HepG2 (cell line): Measurements from ENCODE around the gene NCS1. TPM values are rescaled to one million over a fixed set of nuclear protein-coding genes. Genes with fewer than 3 reads are reported as not detected.

ENCODE experiments used
- ATAC-seq: fragments of 200-7000 bp; cut with Tn5 transposase; 3 replicates; pipeline ENCODE4 v1.9.1; 2020; ENCODE audit warnings: mild to moderate bottlenecking, moderate library complexity
- BruUV-seq: library from RNA; stranded (reverse); fragments of 400-500 nt; replicated peaks from 2 replicates; lab custom pipeline; 2021; lab: Mats Ljungman, UMichigan
- CTCF ChIA-PET: fragments of 300-600 bp; formaldehyde crosslinking; extraction: SDS; loops from one replicate; lab custom pipeline; 2021; ENCODE audit warnings: low total read pairs, inconsistent platforms, low intra/inter-chr PET ratio; lab: Yijun Ruan, JAX
- POLR2A ChIA-PET: fragments of 350-600 bp; sonication (Branson Sonifier 250); formaldehyde crosslinking; loops from one replicate; lab custom pipeline; 2020; ENCODE audit warnings: antibody characterized with exemption, inconsistent platforms; lab: Yijun Ruan, JAX
- DNase-seq: peaks from one replicate; pipeline ENCODE4 v3.0.0-alpha.2; 2015; ENCODE audit warnings: low spot score
- FAIRE-seq: peaks from 3 replicates; lab custom pipeline; 2011; peaks lifted over from hg19 to GRCh38; lab: Jason Lieb, UNC
- H2AFZ ChIP-seq: one replicate; pipeline ENCODE4 v1.6.1; 2011; ENCODE audit warnings: low read length, inconsistent platforms
- H3K27ac ChIP-seq: fragments of 300-600 bp; 3 replicates; pipeline ENCODE4 v1.8.0; 2011; ENCODE audit warnings: mixed run types, mild to moderate bottlenecking, mixed read lengths, low read length, inconsistent platforms; ENCODE audit not compliant: insufficient read depth; ENCODE audit errors: extremely low read length
- H3K27me3 ChIP-seq, 2 experiments: fragments of 200-600 bp in 1 of 2; 2 replicates in 1 of 2; 3 replicates in 1 of 2; pipeline versions ENCODE4 v1.6.0 to v1.8.0; 2011; ENCODE audit warnings: low read length in 2 of 2, mild to moderate bottlenecking in 2 of 2, moderate library complexity in 2 of 2, inconsistent platforms in 1 of 2; ENCODE audit not compliant: insufficient read depth in 2 of 2, control insufficient read depth in 1 of 2
- H3K36me3 ChIP-seq, 2 experiments: fragments of 200-600 bp in 1 of 2; replicated peaks in 1 of 2; 2 replicates in 1 of 2; 3 replicates in 1 of 2; pipeline versions ENCODE4 v1.5.1 to v1.8.0; 2011; ENCODE audit warnings: low read length in 2 of 2, inconsistent platforms in 1 of 2; ENCODE audit not compliant: insufficient read depth in 2 of 2, control insufficient read depth in 1 of 2
- H3K4me1 ChIP-seq: 2 replicates; pipeline ENCODE4 v1.5.1; 2012; ENCODE audit warnings: low read length, inconsistent platforms; ENCODE audit not compliant: insufficient read depth
- H3K4me2 ChIP-seq: 2 replicates; pipeline ENCODE4 v1.6.0; 2011; ENCODE audit warnings: low read depth, low read length, inconsistent platforms
- H3K4me3 ChIP-seq, 3 experiments: fragments of 200-600 bp in 1 of 3; sonication (generic), shearing (Covaris generic) in 1 of 3; replicated peaks in 1 of 3; 2 replicates each; pipeline ENCODE4 v1.5.1; 2011 to 2016; ENCODE audit warnings: low read length in 3 of 3, inconsistent platforms in 2 of 3, low read depth in 2 of 3, mild to moderate bottlenecking in 2 of 3, control low read depth in 1 of 3, mixed read lengths in 1 of 3; ENCODE audit not compliant: insufficient read depth in 1 of 3
- H3K79me2 ChIP-seq: one replicate; pipeline ENCODE4 v1.6.1; 2011; ENCODE audit warnings: low read length, inconsistent platforms; ENCODE audit not compliant: insufficient read depth
- H3K9ac ChIP-seq: 2 replicates; pipeline ENCODE4 v1.6.0; 2011; ENCODE audit warnings: mild to moderate bottlenecking, low read depth, low read length, inconsistent platforms; ENCODE audit not compliant: insufficient read depth
- H3K9me3 ChIP-seq: 2 replicates; pipeline ENCODE4 v1.5.1; 2012; ENCODE audit warnings: mild to moderate bottlenecking, low read length
- H4K20me1 ChIP-seq: 2 replicates; pipeline ENCODE4 v1.6.0; 2011; ENCODE audit warnings: inconsistent platforms, mild to moderate bottlenecking, low read length, moderate library complexity; ENCODE audit not compliant: insufficient read depth
- AFF4 ChIP-seq: sonication (generic); formaldehyde crosslinking; IDR thresholded peaks from 2 replicates; pipeline ENCODE4 v1.4.0; 2020; ENCODE audit warnings: missing genetic modification reagents
- FOSL1 ChIP-seq: sonication (generic); formaldehyde crosslinking; IDR thresholded peaks from 2 replicates; pipeline ENCODE4 v1.9.0; 2021; ENCODE audit warnings: missing genetic modification reagents, borderline replicate concordance
- GMEB2 ChIP-seq: IDR thresholded peaks from 2 replicates; pipeline ENCODE4 v1.6.1; 2016; ENCODE audit warnings: missing biosample characterization, missing genetic modification reagents, low read depth
- IKZF4 ChIP-seq: sonication (generic); formaldehyde crosslinking; IDR thresholded peaks from 2 replicates; pipeline ENCODE4 v1.5.1; 2020; ENCODE audit warnings: borderline replicate concordance, mild to moderate bottlenecking, low read depth, missing genetic modification reagents; ENCODE audit errors: not compliant biosample characterization
- KLF13 ChIP-seq: sonication (generic); formaldehyde crosslinking; IDR thresholded peaks from 2 replicates; pipeline ENCODE4 v1.4.0; 2020; ENCODE audit warnings: mild to moderate bottlenecking, missing genetic modification reagents
- ZBTB46 ChIP-seq: sonication (generic); formaldehyde crosslinking; IDR thresholded peaks from 2 replicates; pipeline ENCODE4 v1.4.0; 2020; ENCODE audit warnings: mild to moderate bottlenecking, missing genetic modification reagents, borderline replicate concordance
- ZNF672 ChIP-seq: sonication (generic); formaldehyde crosslinking; IDR thresholded peaks from 2 replicates; pipeline ENCODE4 v1.8.1; 2022; ENCODE audit warnings: missing genetic modification reagents
- whole genome bisulfite sequencing: methylation state at CpG from one replicate; pipeline ENCODE4 v1.1.6; 2017; ENCODE audit warnings: low lambda C conversion rate; 5-methylcytosine and 5-hydroxymethylcytosine counted together
- in situ Hi-C: cut with HindIII; loops from 2 replicates; pipeline ENCODE4 v1.10.0; 2017; ENCODE audit warnings: low pct_unique_long_range_greater_than_20kb; ENCODE audit not compliant: extremely low pct_ligation_motif_present
- intact Hi-C: fragments of 100-400 bp; cut with micrococcal nuclease; formaldehyde crosslinking; loops from one replicate; pipeline ENCODE4 v1.10.0; 2022; ENCODE audit not compliant: unreplicated experiment
- polyA plus RNA-seq, 8 experiments: library from polyadenylated mRNA; depleted of rRNA in 3 of 8; stranded (reverse) in 7 of 8; unstranded in 1 of 8; fragments of >200 nt; fragmentation: Illumina TruSeq in 4 of 8; extraction: Trizol in 4 of 8; gene quantifications; 2 replicates each; pipeline versions ENCODE4 v1.2.1 to v1.2.3, GENCODE V29; 2011 to 2016; ENCODE audit warnings: low read depth in 4 of 8, missing spikeins in 1 of 8, mixed read lengths in 1 of 8; ENCODE audit not compliant: insufficient read depth in 1 of 8
- total RNA-seq, 5 experiments: library from RNA; depleted of rRNA; stranded (reverse); fragments of >200 nt; fragmentation: Illumina TruSeq; extraction: Trizol; gene quantifications; 2 replicates each; pipeline ENCODE4 v1.2.3, GENCODE V29; 2016; ENCODE audit warnings: low read depth in 1 of 5

Gene NCS1
- total and polyA plus RNA-seq, 2 of the 13 experiments (the other 11 are each of a cell fraction or from before 2014, with no cell fraction given): 4.7 to 6.1 TPM

- WGBS: 8% methylated on average over 2 of the region's 3 CpGs
- in situ Hi-C loops (no loop called here), intact Hi-C loops (no loop called here)
- Histone ChIP-seq H3K9me3 (no peaks in the 10 kb centered on the region), H3K4me3 (no peak overlapping the region), H3K36me3 (no peaks in the 10 kb centered on the region), H2AFZ (no peak overlapping the region), H3K9ac (no peak overlapping the region), H3K4me1 (peaks cover 15% of the 10 kb centered on the region), H3K79me2 (no peaks in the 10 kb centered on the region)
- no peak for FAIRE-seq
- ATAC-seq: no peak
- no peak for DNase-seq
- CTCF ChIA-PET: no interaction called here
- no peak for TF ChIP-seq FOSL1
- TF ChIP-seq AFF4: no peak
- no peak for TF ChIP-seq IKZF4
- no peak for TF ChIP-seq KLF13 (CRISPR knock-in tag)
- no peak for TF ChIP-seq GMEB2 (CRISPR knock-in tag)
- TF ChIP-seq ZBTB46 (CRISPR knock-in tag): no peak
- TF ChIP-seq ZNF672 (CRISPR knock-in tag): no peak
- TF ChIP-seq, all 625 proteins: peak for 0
- no peaks in the 10 kb centered on the region for H4K20me1 ChIP-seq
- POLR2A ChIA-PET: no interaction called here
- H3K27me3 ChIP-seq: peaks cover 0 to 6% of the 10 kb centered on the region in 2 experiments; a peak in 2 of 5 replicates
- no peak overlapping the region for H3K4me2 ChIP-seq
- H3K27ac ChIP-seq: no peak overlapping the region
- no TSS peak for BruUV-seq
Measured at GRCh38 chr9:130246126-130246525, 73.9 kb downstream of the NCS1 start.
